ENCODE results near the gene LMO2.
"Not testable (repeated sequence)": the region's sequence is repeated elsewhere in the genome, so short reads cannot be mapped to it uniquely, and the experiment has no call there.

The LMO2 gene

GRCh38 chr11:33860926-33861325 lies 30.9 kb downstream of the LMO2 start:
- DNase-seq = no peak

- no peak for DNase-seq
Measured at GRCh38 chr11:33859306-33859705, 32.6 kb downstream of the LMO2 start.

- peak; percentile 84 for DNase-seq
Measured at GRCh38 chr11:33857933-33858371, 33.9 kb downstream of the LMO2 start.

GRCh38 chr11:33855500-33855899 lies 36.4 kb downstream of the LMO2 start:
- no peak for DNase-seq

- no peak for DNase-seq
Measured at GRCh38 chr11:33848717-33849390, 43.0 kb downstream of the LMO2 start.

GRCh38 chr11:33847251-33847650 lies 44.6 kb downstream of the LMO2 start:
- no peak for DNase-seq

- DNase-seq = no peak
Measured at GRCh38 chr11:33844236-33844635, 47.6 kb downstream of the LMO2 start.

- no peak for DNase-seq
Measured at GRCh38 chr11:33843018-33843417, 48.9 kb downstream of the LMO2 start.

- no peak for DNase-seq
Measured at GRCh38 chr11:33842236-33842915, 49.5 kb downstream of the LMO2 start.

- DNase-seq = not testable (repeated sequence)
Measured at GRCh38 chr11:33838234-33838633, 53.6 kb downstream of the LMO2 start.

- DNase-seq = not testable (repeated sequence)
Measured at GRCh38 chr11:33837334-33837733, 54.5 kb downstream of the LMO2 start.

GRCh38 chr11:33835143-33835878 lies 56.6 kb downstream of the LMO2 start:
- no peak for DNase-seq

GRCh38 chr11:33832676-33833075 lies 59.2 kb downstream of the LMO2 start:
- DNase-seq = no peak

- no peak for DNase-seq
Measured at GRCh38 chr11:33830903-33831648, 60.8 kb downstream of the LMO2 start.

GRCh38 chr11:33829430-33830141 lies 62.3 kb downstream of the LMO2 start:
- peak; percentile 75 to 77 for DNase-seq

- no peak for DNase-seq
Measured at GRCh38 chr11:33828604-33829429, 63.1 kb downstream of the LMO2 start.

- DNase-seq = no peak
Measured at GRCh38 chr11:33827206-33827605, 64.7 kb downstream of the LMO2 start.

GRCh38 chr11:33825854-33826560 lies 65.9 kb downstream of the LMO2 start:
- no peak for DNase-seq

- DNase-seq = not testable (repeated sequence)
Measured at GRCh38 chr11:33822981-33823380, 68.9 kb downstream of the LMO2 start.

GRCh38 chr11:33819278-33820035 lies 72.4 kb downstream of the LMO2 start:
- DNase-seq = no peak

All from activated T-cell treated with anti-CD3 and anti-CD28 coated beads, Interleukin-2, amount 50 U/mL, for 48 hours (primary cell).